Cardiac muscle cell (in vitro differentiated cells and primary cell): ENCODE data around the gene CD80. TPM values are rescaled to one million over a fixed set of nuclear protein-coding genes. Genes with fewer than 3 reads are reported as not detected.

ENCODE experiments used
- DNase-seq, 2 donors: peaks; one replicate each; pipeline versions ENCODE4 v3.0.0 to v3.0.0-alpha.2; 2010 to 2017; ENCODE audit warnings: low read depth in 1 of 2, low spot score in 1 of 2
- H3K27ac ChIP-seq: fragments of 200-600 bp; sonication (generic); 2 replicates; pipeline ENCODE4 v1.5.1; 2016
- H3K27me3 ChIP-seq: fragments of 200-600 bp; sonication (generic); 2 replicates; pipeline ENCODE4 v1.6.0; 2016; ENCODE audit warnings: control low read depth
- H3K36me3 ChIP-seq: fragments of 200-600 bp; sonication (generic); 2 replicates; pipeline ENCODE4 v1.5.1; 2016; ENCODE audit warnings: control low read depth
- H3K4me1 ChIP-seq: fragments of 200-600 bp; sonication (generic); 2 replicates; pipeline ENCODE4 v1.8.1; 2017; ENCODE audit warnings: low read depth, mild to moderate bottlenecking, mixed run types
- H3K4me3 ChIP-seq: fragments of 200-600 bp; sonication (generic); 2 replicates; pipeline ENCODE4 v1.5.1; 2016; ENCODE audit warnings: mild to moderate bottlenecking
- H3K9me3 ChIP-seq: fragments of 200-600 bp; sonication (generic); 2 replicates; pipeline ENCODE4 v1.5.1; 2017; ENCODE audit warnings: low read depth, mild to moderate bottlenecking, control low read depth
- CTCF ChIP-seq: IDR thresholded peaks from 2 replicates; pipeline ENCODE4 v1.5.1; 2012; ENCODE audit warnings: low read depth, mild to moderate bottlenecking, low read length
- polyA plus RNA-seq: library from polyadenylated mRNA; unstranded; fragments of >200 nt; fragmentation: Nextera tagmentation; extraction: Ambion mirVana; gene quantifications from 2 replicates; pipeline ENCODE4 v1.2.1, GENCODE V29; 2016
- total RNA-seq: library from RNA; depleted of rRNA; stranded (reverse); fragments of >200 nt; gene quantifications from 2 replicates; pipeline ENCODE4 v1.2.3, GENCODE V29; 2016

Gene CD80
- total and polyA plus RNA-seq, 2 experiments from 2014 or later, result 0.39 TPM; not detected in 1

DNA sequence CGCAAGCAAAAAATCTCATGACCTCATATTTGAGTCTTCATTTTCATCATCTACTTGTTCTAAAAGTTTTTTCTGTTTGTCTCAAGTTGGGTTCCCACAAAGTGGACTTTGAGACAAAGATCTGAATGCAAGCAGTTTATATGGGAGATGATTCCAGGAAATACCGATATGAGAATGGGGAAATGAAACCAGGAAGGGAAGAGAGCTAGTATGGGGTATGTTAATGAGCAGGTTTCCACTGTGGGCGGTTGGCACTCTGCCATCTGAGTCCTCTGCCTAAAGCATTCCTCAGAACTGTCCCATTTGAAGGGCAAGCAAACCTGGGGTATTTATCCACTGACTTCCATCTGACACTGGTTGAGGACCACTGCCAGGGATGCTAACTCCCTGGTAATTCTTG lies 28.7 kb upstream of the CD80 start:
- no peak overlapping the region for H3K4me3 ChIP-seq
- TF ChIP-seq CTCF, result no peak
- H3K27me3 ChIP-seq, result no peaks in the 10 kb centered on the region
- no peaks in the 10 kb centered on the region for H3K36me3 ChIP-seq
- no peak for DNase-seq
- no peaks in the 10 kb centered on the region for H3K9me3 ChIP-seq
- no peaks in the 10 kb centered on the region for H3K4me1 ChIP-seq
- no peak overlapping the region for H3K27ac ChIP-seq

DNA sequence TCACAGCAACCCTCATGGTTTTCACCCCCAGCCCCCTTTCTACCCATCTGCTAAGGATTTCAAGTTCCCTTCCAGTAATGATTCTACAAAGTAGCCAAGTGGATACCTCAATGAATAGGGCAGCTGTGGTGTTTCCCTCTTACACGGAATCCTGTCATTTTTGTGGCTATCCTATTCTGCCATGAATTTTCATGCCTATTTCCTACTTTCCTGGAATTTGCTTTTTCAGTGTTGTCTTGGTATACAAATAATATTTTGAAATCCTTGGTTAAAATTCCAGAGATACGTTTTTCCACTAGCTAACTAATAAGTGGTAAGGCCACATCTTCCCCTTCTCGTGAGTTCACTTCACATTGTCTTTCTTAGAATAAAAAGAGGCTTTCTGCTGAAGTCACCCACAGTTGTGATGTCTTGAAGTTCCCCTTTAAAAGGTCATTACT lies 27.3 kb upstream of the CD80 start:
- no peaks in the 10 kb centered on the region for H3K9me3 ChIP-seq
- no peaks in the 10 kb centered on the region for H3K4me1 ChIP-seq
- DNase-seq, result no peak
- H3K36me3 ChIP-seq, result no peaks in the 10 kb centered on the region
- H3K4me3 ChIP-seq, result no peak overlapping the region
- H3K27ac ChIP-seq, result no peak overlapping the region
- no peaks in the 10 kb centered on the region for H3K27me3 ChIP-seq
- TF ChIP-seq CTCF, result no peak

DNA sequence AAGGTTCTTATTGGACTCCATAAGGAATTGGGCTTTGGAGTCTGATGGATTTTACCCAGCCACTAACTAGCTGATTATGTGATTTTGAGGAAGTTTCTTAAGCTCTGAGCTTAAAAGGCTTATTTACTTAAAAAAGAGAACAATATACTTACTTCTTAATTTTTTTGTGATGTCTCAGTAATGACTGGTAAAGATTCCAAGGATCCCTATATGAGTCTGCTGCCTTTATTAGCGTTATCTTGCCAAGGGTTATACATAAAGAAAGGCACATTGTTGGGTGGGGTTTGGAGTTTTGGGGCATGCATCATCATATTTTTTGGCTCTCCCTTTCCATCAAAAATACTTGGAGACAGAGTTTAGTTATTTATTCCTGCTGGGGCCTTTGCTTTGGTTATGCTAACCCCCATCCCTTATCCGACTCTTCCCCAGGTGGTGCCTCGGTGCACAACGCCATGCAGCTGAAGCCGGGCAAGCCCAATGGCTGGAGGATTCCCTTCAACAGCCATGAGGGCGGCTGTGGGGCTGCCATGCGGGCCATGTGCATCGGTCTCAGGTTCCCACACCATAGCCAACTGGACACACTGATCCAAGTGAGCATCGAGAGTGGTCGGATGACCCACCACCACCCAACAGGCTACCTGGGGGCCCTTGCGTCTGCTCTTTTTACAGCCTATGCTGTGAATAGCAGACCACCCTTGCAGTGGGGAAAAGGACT lies 26.6 kb upstream of the CD80 start:
- Histone ChIP-seq H3K27me3 (no peaks in the 10 kb centered on the region), H3K4me1 (no peaks in the 10 kb centered on the region), H3K36me3 (no peaks in the 10 kb centered on the region), H3K4me3 (no peak overlapping the region), H3K9me3 (no peaks in the 10 kb centered on the region), H3K27ac (no peak overlapping the region)
- DNase-seq, result no peak
- TF ChIP-seq CTCF, result no peak

- no peaks in the 10 kb centered on the region for H3K9me3 ChIP-seq
- no peak overlapping the region for H3K27ac ChIP-seq
- no peaks in the 10 kb centered on the region for H3K4me1 ChIP-seq
- no peak overlapping the region for H3K4me3 ChIP-seq
- no peak for DNase-seq
- no peak for TF ChIP-seq CTCF
- H3K36me3 ChIP-seq, result no peaks in the 10 kb centered on the region
- no peaks in the 10 kb centered on the region for H3K27me3 ChIP-seq
Measured at GRCh38 chr3:119585208-119585607, 25.8 kb upstream of the CD80 start.

- no peaks in the 10 kb centered on the region for H3K27me3 ChIP-seq
- TF ChIP-seq CTCF, result no peak
- H3K9me3 ChIP-seq, result no peaks in the 10 kb centered on the region
- no peak for DNase-seq
- H3K27ac ChIP-seq, result no peak overlapping the region
- H3K4me1 ChIP-seq, result no peaks in the 10 kb centered on the region
- no peak overlapping the region for H3K4me3 ChIP-seq
- H3K36me3 ChIP-seq, result no peaks in the 10 kb centered on the region
Measured at GRCh38 chr3:119582178-119582577, 22.8 kb upstream of the CD80 start.
